Osteocyte (in vitro differentiated cells): ENCODE results near the gene UBAC2. TPM values are rescaled to one million over a fixed set of nuclear protein-coding genes. Genes with fewer than 3 reads are reported as not detected.

ENCODE experiments used
- DNase-seq: peaks from one replicate; pipeline ENCODE4 v3.0.0; 2021; ENCODE audit warnings: mixed read lengths; ENCODE audit not compliant: unreplicated experiment; ENCODE audit errors: extremely low spot score
- H3K27ac Mint-ChIP-seq: one replicate; pipeline ENCODE4 v1.8.0; 2021; ENCODE audit warnings: mild to moderate bottlenecking, mixed read lengths; ENCODE audit not compliant: unreplicated experiment
- H3K27me3 Mint-ChIP-seq: one replicate; pipeline ENCODE4 v1.8.0; 2021; ENCODE audit warnings: mixed read lengths; ENCODE audit not compliant: unreplicated experiment
- H3K36me3 Mint-ChIP-seq: one replicate; pipeline ENCODE4 v1.8.0; 2021; ENCODE audit warnings: mixed read lengths; ENCODE audit not compliant: unreplicated experiment
- H3K4me1 Mint-ChIP-seq: one replicate; pipeline ENCODE4 v1.8.0; 2021; ENCODE audit warnings: mixed read lengths; ENCODE audit not compliant: unreplicated experiment
- H3K4me3 Mint-ChIP-seq: one replicate; pipeline ENCODE4 v1.8.0; 2021; ENCODE audit warnings: mild to moderate bottlenecking, moderate library complexity, mixed read lengths; ENCODE audit not compliant: unreplicated experiment
- H3K9me3 Mint-ChIP-seq: one replicate; pipeline ENCODE4 v1.8.0; 2021; ENCODE audit warnings: mixed read lengths; ENCODE audit not compliant: unreplicated experiment
- total RNA-seq: library from RNA; stranded (reverse); gene quantifications from 2 replicates; pipeline ENCODE4 v1.2.1, GENCODE V29; 2021
- TF ChIP-seq, protein P1 (sequence below): fragments of 200-600 bp; sonication (generic); IDR thresholded peaks from 2 replicates; pipeline ENCODE4 v1.5.0; 2021; ENCODE audit warnings: antibody characterized with exemption, mild to moderate bottlenecking, moderate library complexity

Gene UBAC2
- total RNA-seq, 1 donor from 2014 or later, result 64.0 TPM

DNA sequence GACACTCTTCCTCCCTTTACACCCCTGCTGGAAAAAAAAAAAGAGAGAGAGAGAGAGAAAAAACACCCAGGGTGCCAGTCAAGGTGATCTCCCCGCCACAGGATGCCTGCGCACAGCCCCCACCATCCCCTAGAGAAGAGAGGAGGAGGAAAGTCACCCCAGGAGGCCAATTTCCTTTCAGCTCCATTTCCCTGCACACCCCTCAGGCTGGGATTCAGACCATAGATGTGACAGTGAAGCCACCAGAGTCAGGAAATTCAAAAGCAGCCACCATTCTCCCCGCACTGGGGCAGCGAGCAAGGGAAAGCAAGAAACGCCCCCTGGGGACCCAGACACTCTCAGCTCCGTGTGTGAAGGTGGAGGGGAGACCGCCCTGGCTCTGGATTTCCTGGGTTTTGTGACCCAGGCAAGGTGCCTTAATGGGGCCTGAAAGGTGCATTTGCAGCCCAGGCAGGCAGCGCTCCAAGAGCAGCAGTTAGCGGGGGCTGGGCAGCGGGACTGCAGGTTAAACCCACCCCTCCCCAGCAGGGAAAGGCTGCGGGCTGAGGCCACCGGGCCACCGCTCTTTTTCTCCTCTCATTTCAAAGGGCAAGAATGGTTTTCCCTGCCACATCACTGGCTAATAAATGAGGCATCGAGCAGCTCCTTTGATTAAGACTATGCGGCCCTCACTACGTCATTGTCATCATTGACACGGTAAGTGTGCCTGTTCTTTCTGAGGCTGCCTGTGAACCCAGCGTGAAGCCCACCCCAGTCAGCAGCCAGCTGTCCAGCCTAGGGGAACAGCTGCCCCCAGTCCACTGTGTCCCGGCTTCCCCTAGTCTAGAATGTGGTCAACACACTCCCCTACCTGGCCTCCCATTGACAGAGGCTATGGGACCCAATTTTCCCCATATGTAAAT, 216.8 kb downstream of the UBAC2 start:
- TF ChIP-seq, protein P1, sequence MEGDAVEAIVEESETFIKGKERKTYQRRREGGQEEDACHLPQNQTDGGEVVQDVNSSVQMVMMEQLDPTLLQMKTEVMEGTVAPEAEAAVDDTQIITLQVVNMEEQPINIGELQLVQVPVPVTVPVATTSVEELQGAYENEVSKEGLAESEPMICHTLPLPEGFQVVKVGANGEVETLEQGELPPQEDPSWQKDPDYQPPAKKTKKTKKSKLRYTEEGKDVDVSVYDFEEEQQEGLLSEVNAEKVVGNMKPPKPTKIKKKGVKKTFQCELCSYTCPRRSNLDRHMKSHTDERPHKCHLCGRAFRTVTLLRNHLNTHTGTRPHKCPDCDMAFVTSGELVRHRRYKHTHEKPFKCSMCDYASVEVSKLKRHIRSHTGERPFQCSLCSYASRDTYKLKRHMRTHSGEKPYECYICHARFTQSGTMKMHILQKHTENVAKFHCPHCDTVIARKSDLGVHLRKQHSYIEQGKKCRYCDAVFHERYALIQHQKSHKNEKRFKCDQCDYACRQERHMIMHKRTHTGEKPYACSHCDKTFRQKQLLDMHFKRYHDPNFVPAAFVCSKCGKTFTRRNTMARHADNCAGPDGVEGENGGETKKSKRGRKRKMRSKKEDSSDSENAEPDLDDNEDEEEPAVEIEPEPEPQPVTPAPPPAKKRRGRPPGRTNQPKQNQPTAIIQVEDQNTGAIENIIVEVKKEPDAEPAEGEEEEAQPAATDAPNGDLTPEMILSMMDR, result no peak
- H3K27me3 Mint-ChIP-seq, result peaks cover 32% of the 10 kb centered on the region
- H3K4me1 Mint-ChIP-seq, result no peaks in the 10 kb centered on the region
- H3K4me3 Mint-ChIP-seq, result no peak overlapping the region
- no peak overlapping the region for H3K27ac Mint-ChIP-seq
- H3K36me3 Mint-ChIP-seq, result no peaks in the 10 kb centered on the region
- no peaks in the 10 kb centered on the region for H3K9me3 Mint-ChIP-seq
- no peak for DNase-seq

DNA sequence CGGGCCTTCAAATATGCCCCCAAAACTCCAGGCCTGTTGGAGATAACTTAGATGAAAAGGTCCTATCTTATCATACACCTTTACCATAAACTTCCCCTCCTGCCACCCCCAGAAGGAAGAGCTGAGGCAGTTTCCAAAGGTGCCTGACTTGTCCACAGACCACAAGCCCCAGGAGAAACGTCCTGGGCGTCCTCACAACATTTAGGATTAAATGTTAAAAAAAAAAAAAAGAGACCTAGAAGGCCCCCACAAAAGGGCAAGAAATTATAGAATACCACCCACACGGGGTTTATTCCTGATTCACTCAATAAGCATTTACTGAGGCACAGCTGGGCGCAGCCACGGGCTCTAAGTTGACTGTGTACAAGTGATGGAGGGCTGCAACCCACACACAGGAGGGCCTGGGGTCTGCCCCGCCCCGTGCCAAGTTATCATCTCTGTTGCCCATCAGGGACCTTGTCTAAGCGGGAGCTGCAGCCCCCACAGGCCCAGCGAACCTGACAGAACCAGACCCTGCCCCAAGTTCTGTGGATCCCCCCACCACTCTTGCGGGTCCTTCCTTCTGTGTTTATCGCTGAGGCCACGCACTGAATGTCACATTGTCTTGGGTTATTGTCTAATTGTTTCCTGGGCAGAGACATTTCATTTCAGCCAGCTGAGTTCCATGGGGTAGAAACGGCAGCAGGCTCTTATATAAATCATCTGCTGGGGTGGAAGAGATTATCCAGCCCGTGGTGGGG, 217.6 kb downstream of the UBAC2 start:
- Mint-ChIP-seq H3K4me3 (no peak overlapping the region), H3K27me3 (peaks cover 39% of the 10 kb centered on the region), H3K9me3 (no peaks in the 10 kb centered on the region), H3K27ac (no peak overlapping the region), H3K4me1 (no peaks in the 10 kb centered on the region), H3K36me3 (no peaks in the 10 kb centered on the region)
- no peak for DNase-seq
- TF ChIP-seq, protein P1, result no peak

DNA sequence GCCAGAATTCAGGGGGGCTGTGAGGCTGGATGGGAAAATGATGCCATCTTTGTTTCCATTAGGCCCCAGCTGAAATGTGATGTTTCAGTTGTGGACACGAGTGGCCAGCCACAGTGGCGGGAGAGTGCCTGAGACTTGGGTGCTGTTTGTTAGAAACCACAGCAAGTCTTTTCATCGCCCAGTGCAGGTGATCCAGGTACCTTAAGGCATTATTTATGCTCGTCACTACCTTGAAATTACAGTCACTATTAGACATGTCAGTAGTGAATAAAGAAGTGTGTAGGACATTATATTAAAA, 218.1 kb downstream of the UBAC2 start:
- Mint-ChIP-seq H3K36me3 (no peaks in the 10 kb centered on the region), H3K4me3 (no peak overlapping the region), H3K9me3 (no peaks in the 10 kb centered on the region), H3K4me1 (no peaks in the 10 kb centered on the region), H3K27me3 (peaks cover 44% of the 10 kb centered on the region), H3K27ac (no peak overlapping the region)
- TF ChIP-seq, protein P1, result no peak
- DNase-seq, result no peak

DNA sequence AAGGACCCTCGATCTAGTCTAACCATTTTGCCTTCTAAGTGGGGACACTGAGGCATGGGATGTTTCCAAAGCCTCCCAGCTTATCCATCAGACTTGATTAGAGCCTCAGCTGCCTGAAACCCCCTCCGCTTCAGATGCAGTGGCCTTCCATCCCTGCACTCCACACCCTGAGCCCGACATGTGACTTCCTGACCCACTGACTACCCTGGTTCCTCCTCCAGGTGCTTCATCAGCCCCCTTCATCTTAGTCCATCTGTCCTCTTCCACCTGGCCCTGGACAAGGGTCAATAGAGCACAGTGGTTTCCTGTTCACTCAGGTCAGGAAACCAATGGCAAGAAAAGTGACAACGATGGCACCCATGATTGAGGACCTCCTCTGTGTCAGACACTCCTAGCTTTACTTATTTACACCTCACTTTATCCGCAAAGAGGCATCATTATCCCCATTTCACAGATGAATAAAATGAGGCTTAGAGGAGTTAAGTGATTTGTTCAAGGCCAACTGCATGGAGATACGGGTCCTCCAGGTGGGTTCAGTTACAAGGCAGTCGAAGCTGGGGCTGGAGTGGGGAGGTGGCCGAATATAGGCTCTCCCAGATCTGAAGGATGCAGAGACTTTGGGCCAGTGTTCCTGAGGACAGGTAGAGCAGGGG, 219.1 kb downstream of the UBAC2 start:
- Mint-ChIP-seq H3K27me3 (peaks cover 48% of the 10 kb centered on the region), H3K4me1 (no peaks in the 10 kb centered on the region), H3K27ac (no peak overlapping the region), H3K36me3 (no peaks in the 10 kb centered on the region), H3K4me3 (no peak overlapping the region), H3K9me3 (no peaks in the 10 kb centered on the region)
- DNase-seq, result no peak
- TF ChIP-seq, protein P1, result no peak

DNA sequence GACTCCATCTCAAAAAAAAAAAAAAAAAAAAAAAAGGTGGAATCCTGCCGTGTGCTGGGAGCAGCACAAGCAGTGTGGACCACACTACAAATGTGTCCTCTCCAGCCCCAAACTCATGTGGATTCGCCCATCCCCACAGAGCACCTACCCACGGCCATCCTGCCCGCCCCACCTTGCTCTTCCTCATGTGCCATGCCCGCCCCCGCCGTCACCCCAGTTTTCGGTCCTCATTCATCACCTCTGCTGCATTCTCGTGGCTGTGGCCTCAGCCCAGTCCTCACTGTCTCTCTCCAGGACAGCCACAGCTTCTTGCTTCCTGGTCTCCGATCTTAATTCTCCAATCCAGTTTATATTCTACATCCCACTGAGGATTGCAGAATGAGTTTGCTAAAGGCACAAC, 220.6 kb downstream of the UBAC2 start:
- H3K9me3 Mint-ChIP-seq, result no peaks in the 10 kb centered on the region
- TF ChIP-seq, protein P1, result no peak
- H3K4me3 Mint-ChIP-seq, result no peak overlapping the region
- H3K36me3 Mint-ChIP-seq, result no peaks in the 10 kb centered on the region
- DNase-seq, result no peak
- H3K27ac Mint-ChIP-seq, result no peak overlapping the region
- H3K4me1 Mint-ChIP-seq, result no peaks in the 10 kb centered on the region
- peaks cover 52% of the 10 kb centered on the region for H3K27me3 Mint-ChIP-seq
